K562 (cell line): ENCODE results near the gene IRAK3. TPM values are rescaled to one million over a fixed set of nuclear protein-coding genes. Genes with fewer than 3 reads are reported as not detected.
A peak's percentile ranks its signal among the peaks of the same experiment; 100 is the strongest.

Source experiments
- ATAC-seq: fragments of 200-7000 bp; cut with Tn5 transposase; 3 replicates; pipeline ENCODE4 v1.9.1; 2020; ENCODE audit warnings: moderate library complexity
- BruUV-seq: library from RNA; stranded (reverse); fragments of 400-500 nt; replicated peaks from 2 replicates; lab custom pipeline; 2021; lab: Mats Ljungman, UMichigan
- CTCF ChIA-PET: fragments of 300-600 bp; formaldehyde crosslinking; extraction: SDS; loops from one replicate; lab custom pipeline; 2021; ENCODE audit warnings: low intra/inter-chr PET ratio; lab: Yijun Ruan, JAX
- POLR2A ChIA-PET: fragments of 300-600, 350-650 bp; sonication (Branson Sonifier 250); formaldehyde crosslinking; extraction: SDS; loops from one replicate; lab custom pipeline; 2021; ENCODE audit warnings: antibody characterized with exemption, inconsistent platforms; lab: Yijun Ruan, JAX
- DNase-seq, 4 experiments: peaks; one replicate each; pipeline versions ENCODE4 v3.0.0 to v3.0.0-alpha.2; 2011 to 2018; ENCODE audit warnings: low spot score in 3 of 4, mixed read lengths in 3 of 4; ENCODE audit errors: extremely low read depth in 1 of 4
- FAIRE-seq: peaks from 2 replicates; lab custom pipeline; 2011; peaks lifted over from hg19 to GRCh38; lab: Jason Lieb, UNC
- H2AFZ ChIP-seq: 2 replicates; pipeline ENCODE4 v1.6.0; 2011; ENCODE audit warnings: low read depth, low read length, control low read depth, inconsistent platforms
- H3K27ac ChIP-seq: fragments of 200-600 bp; 3 replicates; pipeline ENCODE4 v1.8.0; 2011; ENCODE audit warnings: low read depth, mild to moderate bottlenecking, control low read depth, inconsistent platforms, low read length, moderate library complexity, mixed read lengths; ENCODE audit errors: extremely low read depth
- H3K27me3 ChIP-seq, 2 experiments: fragments of 300-600 bp in 1 of 2; 2 replicates in 1 of 2; 3 replicates in 1 of 2; pipeline versions ENCODE4 v1.6.0 to v1.8.0; 2011; ENCODE audit warnings: inconsistent platforms in 2 of 2, low read length in 2 of 2, mild to moderate bottlenecking in 1 of 2, mixed read lengths in 1 of 2, moderate library complexity in 1 of 2; ENCODE audit not compliant: control insufficient read depth in 2 of 2, insufficient read depth in 2 of 2
- H3K36me3 ChIP-seq: fragments of 300-600 bp; 3 replicates; pipeline ENCODE4 v1.8.0; 2011; ENCODE audit warnings: mild to moderate bottlenecking, low read length, inconsistent platforms; ENCODE audit not compliant: control insufficient read depth, insufficient read depth
- H3K4me1 ChIP-seq, 2 experiments: fragments of 200-600 bp in 1 of 2; replicated peaks in 1 of 2; 2 replicates in 1 of 2; 3 replicates in 1 of 2; pipeline versions ENCODE4 v1.5.1 to v1.8.0; 2011; ENCODE audit warnings: inconsistent platforms in 2 of 2, low read length in 2 of 2, mild to moderate bottlenecking in 1 of 2, mixed read lengths in 1 of 2, moderate library complexity in 1 of 2; ENCODE audit not compliant: control insufficient read depth in 2 of 2, insufficient read depth in 2 of 2
- H3K4me2 ChIP-seq: 2 replicates; pipeline ENCODE4 v1.6.1; 2011; ENCODE audit warnings: low read length, control low read depth, inconsistent platforms, mixed read lengths; ENCODE audit not compliant: insufficient read depth
- H3K4me3 ChIP-seq: fragments of 200-600 bp; sonication (generic), shearing (Covaris generic); 2 replicates; pipeline ENCODE4 v1.5.1; 2016; ENCODE audit warnings: control low read depth, inconsistent platforms
- H3K79me2 ChIP-seq: fragments of 200-600 bp; 3 replicates; pipeline ENCODE4 v1.8.0; 2011; ENCODE audit warnings: low read length, inconsistent platforms; ENCODE audit not compliant: control insufficient read depth, insufficient read depth
- H3K9ac ChIP-seq, 2 experiments: 2 replicates each; pipeline versions ENCODE4 v1.6.0 to v1.6.1; 2011; ENCODE audit warnings: low read depth in 2 of 2, low read length in 2 of 2, control low read depth in 1 of 2, inconsistent platforms in 1 of 2, mild to moderate bottlenecking in 1 of 2, mixed read lengths in 1 of 2; ENCODE audit not compliant: insufficient read depth in 1 of 2
- H3K9me1 ChIP-seq: one replicate; pipeline ENCODE4 v1.6.0; 2011; ENCODE audit warnings: inconsistent platforms, mild to moderate bottlenecking, low read length, moderate library complexity; ENCODE audit not compliant: control insufficient read depth, insufficient read depth
- H3K9me3 ChIP-seq: replicated peaks from 2 replicates; pipeline ENCODE4 v1.5.1; 2011; ENCODE audit warnings: low read depth, low read length, inconsistent platforms; ENCODE audit not compliant: control insufficient read depth, insufficient read depth
- H4K20me1 ChIP-seq: replicated peaks from 2 replicates; pipeline ENCODE4 v1.6.1; 2011; ENCODE audit warnings: low read length, inconsistent platforms, mixed read lengths; ENCODE audit not compliant: control insufficient read depth, insufficient read depth
- FOXJ3 ChIP-seq: sonication (generic); formaldehyde crosslinking; IDR thresholded peaks from 2 replicates; pipeline ENCODE4 v1.4.0; 2020; ENCODE audit warnings: mild to moderate bottlenecking, missing genetic modification reagents
- PHTF2 ChIP-seq: fragments of 250-450 bp; sonication (Bioruptor Pico); IDR thresholded peaks from 2 replicates; pipeline ENCODE4 v1.5.0; 2021; ENCODE audit warnings: mild to moderate bottlenecking
- ZNF431 ChIP-seq: sonication (generic); formaldehyde crosslinking; IDR thresholded peaks from 2 replicates; pipeline ENCODE4 v1.8.0; 2022; ENCODE audit warnings: mild to moderate bottlenecking, missing genetic modification reagents
- WGBS: fragments of 100-300 bp; shearing (Covaris generic); methylation state at CpG from one replicate; pipeline ENCODE4 v1.1.6; 2016; ENCODE audit warnings: low coverage, mixed read lengths; ENCODE audit not compliant: insufficient coverage; ENCODE audit errors: missing lambda C conversion rate; 5-methylcytosine and 5-hydroxymethylcytosine counted together
- in situ Hi-C: fragments of 300-500 bp; cut with MboI; formaldehyde crosslinking; loops from 4 replicates; pipeline ENCODE4 v1.15.0; 2018; ENCODE audit warnings: inconsistent platforms, mixed read lengths
- intact Hi-C: fragments of 100-400 bp; cut with micrococcal nuclease; formaldehyde crosslinking; loops from 2 replicates; pipeline ENCODE4 v1.14.2; 2022
- polyA plus RNA-seq, 8 experiments: library from polyadenylated mRNA; depleted of rRNA in 4 of 8; stranded (reverse) in 5 of 8; unstranded in 3 of 8; fragments of >200 nt; fragmentation: Nextera tagmentation in 2 of 8; fragmentation: Illumina TruSeq in 1 of 8; extraction: Ambion mirVana in 2 of 8; extraction: Trizol in 1 of 8; gene quantifications; 2 replicates each; pipeline versions ENCODE4 v1.2.1 to v1.2.3, GENCODE V29; 2011 to 2014; ENCODE audit warnings: inconsistent platforms in 1 of 8, missing spikeins in 1 of 8
- total RNA-seq, 7 experiments: library from RNA; depleted of rRNA in 6 of 7; stranded (reverse); fragments of >200 nt in 6 of 7; fragmentation: Illumina TruSeq in 2 of 7; extraction: Trizol in 2 of 7; gene quantifications; 2 replicates each; pipeline versions ENCODE4 v1.2.1 to v1.2.3, GENCODE V29; 2011 to 2021; ENCODE audit warnings: low replicate concordance in 1 of 7
- TF ChIP-seq, protein P1 (sequence below): fragments of 450-650 bp; formaldehyde crosslinking; IDR thresholded peaks from 2 replicates; pipeline ENCODE4 v1.4.0; 2020; ENCODE audit warnings: mild to moderate bottlenecking, mixed read lengths
- TF ChIP-seq, protein P2 (sequence below): sonication (generic); formaldehyde crosslinking; IDR thresholded peaks from 2 replicates; pipeline ENCODE4 v1.8.1; 2023; ENCODE audit warnings: missing genetic modification reagents, mild to moderate bottlenecking, borderline replicate concordance

The IRAK3 gene
- total and polyA plus RNA-seq, 9 of the 15 experiments (the other 6 are each of a cell fraction or from before 2014, with no cell fraction given) = 0.06 to 0.09 (median 0.07) TPM; not detected in 6

DNA sequence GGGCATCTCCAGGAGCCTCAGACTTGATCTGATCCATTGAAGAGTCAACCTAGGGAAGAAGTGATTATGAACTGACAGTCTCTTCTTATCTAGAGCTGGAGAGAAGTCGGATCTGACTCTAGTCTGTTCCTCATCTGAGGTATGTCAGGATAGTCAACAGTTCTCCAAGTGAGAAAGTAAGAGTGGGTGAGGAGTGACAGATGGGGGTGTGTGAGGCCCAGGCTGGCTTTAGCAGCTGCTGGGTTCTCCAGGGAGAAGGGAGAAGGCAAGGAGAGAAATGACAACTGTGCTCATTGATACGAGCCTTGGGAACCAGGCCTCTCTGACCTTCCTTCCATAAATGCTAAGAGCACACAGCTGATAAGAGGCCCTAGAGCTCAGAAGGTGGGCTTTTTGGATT, 53.3 kb downstream of the IRAK3 start:
- Histone ChIP-seq H3K9ac (no peak overlapping the region), H3K4me3 (no peak overlapping the region), H3K36me3 (no peaks in the 10 kb centered on the region), H3K79me2 (no peaks in the 10 kb centered on the region), H3K27ac (no peak overlapping the region), H2AFZ (no peak overlapping the region), H3K27me3 (no peaks in the 10 kb centered on the region; a peak in 1 of 5 replicates), H3K9me3 (no peaks in the 10 kb centered on the region), H3K4me2 (no peak overlapping the region), H4K20me1 (no peaks in the 10 kb centered on the region), H3K9me1 (no peaks in the 10 kb centered on the region), H3K4me1 (no peaks in the 10 kb centered on the region; a peak in 3 of 5 replicates)
- no peak for ATAC-seq
- ChIA-PET CTCF (no interaction called here), POLR2A (interaction anchor here (0.7 to 1.3 kb wide), 2 partner anchors 12 to 26 kb away, joined by 3 to 5 read pairs; no protein-coding TSS in a partner anchor)
- TF ChIP-seq FOXJ3 (no peak), PHTF2 (CRISPR knock-in tag) (no peak), ZNF431 (CRISPR knock-in tag) (no peak)
- TF ChIP-seq, protein P1, sequence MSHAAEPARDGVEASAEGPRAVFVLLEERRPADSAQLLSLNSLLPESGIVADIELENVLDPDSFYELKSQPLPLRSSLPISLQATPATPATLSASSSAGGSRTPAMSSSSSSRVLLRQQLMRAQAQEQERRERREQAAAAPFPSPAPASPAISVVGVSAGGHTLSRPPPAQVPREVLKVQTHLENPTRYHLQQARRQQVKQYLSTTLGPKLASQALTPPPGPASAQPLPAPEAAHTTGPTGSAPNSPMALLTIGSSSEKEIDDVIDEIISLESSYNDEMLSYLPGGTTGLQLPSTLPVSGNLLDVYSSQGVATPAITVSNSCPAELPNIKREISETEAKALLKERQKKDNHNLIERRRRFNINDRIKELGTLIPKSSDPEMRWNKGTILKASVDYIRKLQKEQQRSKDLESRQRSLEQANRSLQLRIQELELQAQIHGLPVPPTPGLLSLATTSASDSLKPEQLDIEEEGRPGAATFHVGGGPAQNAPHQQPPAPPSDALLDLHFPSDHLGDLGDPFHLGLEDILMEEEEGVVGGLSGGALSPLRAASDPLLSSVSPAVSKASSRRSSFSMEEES (CRISPR knock-in tag) = no peak
- TF ChIP-seq, protein P2, sequence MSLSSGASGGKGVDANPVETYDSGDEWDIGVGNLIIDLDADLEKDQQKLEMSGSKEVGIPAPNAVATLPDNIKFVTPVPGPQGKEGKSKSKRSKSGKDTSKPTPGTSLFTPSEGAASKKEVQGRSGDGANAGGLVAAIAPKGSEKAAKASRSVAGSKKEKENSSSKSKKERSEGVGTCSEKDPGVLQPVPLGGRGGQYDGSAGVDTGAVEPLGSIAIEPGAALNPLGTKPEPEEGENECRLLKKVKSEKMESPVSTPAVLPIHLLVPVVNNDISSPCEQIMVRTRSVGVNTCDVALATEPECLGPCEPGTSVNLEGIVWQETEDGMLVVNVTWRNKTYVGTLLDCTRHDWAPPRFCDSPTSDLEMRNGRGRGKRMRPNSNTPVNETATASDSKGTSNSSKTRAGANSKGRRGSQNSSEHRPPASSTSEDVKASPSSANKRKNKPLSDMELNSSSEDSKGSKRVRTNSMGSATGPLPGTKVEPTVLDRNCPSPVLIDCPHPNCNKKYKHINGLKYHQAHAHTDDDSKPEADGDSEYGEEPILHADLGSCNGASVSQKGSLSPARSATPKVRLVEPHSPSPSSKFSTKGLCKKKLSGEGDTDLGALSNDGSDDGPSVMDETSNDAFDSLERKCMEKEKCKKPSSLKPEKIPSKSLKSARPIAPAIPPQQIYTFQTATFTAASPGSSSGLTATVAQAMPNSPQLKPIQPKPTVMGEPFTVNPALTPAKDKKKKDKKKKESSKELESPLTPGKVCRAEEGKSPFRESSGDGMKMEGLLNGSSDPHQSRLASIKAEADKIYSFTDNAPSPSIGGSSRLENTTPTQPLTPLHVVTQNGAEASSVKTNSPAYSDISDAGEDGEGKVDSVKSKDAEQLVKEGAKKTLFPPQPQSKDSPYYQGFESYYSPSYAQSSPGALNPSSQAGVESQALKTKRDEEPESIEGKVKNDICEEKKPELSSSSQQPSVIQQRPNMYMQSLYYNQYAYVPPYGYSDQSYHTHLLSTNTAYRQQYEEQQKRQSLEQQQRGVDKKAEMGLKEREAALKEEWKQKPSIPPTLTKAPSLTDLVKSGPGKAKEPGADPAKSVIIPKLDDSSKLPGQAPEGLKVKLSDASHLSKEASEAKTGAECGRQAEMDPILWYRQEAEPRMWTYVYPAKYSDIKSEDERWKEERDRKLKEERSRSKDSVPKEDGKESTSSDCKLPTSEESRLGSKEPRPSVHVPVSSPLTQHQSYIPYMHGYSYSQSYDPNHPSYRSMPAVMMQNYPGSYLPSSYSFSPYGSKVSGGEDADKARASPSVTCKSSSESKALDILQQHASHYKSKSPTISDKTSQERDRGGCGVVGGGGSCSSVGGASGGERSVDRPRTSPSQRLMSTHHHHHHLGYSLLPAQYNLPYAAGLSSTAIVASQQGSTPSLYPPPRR (CRISPR knock-in tag) = no peak
- DNase-seq = peak in 1 of 4 experiments; percentile 12
- intact Hi-C loops = no loop called here
- WGBS = 23% methylated on average over 2 of the region's 2 CpGs
- no TSS peak for BruUV-seq
- no peak for FAIRE-seq
- in situ Hi-C loops = no loop called here
